Measurements from ENCODE around the gene SYNDIG1L.
"Not testable (repeated sequence)": the region's sequence is repeated elsewhere in the genome, so short reads cannot be mapped to it uniquely, and the experiment has no call there.

SYNDIG1L gene

DNA sequence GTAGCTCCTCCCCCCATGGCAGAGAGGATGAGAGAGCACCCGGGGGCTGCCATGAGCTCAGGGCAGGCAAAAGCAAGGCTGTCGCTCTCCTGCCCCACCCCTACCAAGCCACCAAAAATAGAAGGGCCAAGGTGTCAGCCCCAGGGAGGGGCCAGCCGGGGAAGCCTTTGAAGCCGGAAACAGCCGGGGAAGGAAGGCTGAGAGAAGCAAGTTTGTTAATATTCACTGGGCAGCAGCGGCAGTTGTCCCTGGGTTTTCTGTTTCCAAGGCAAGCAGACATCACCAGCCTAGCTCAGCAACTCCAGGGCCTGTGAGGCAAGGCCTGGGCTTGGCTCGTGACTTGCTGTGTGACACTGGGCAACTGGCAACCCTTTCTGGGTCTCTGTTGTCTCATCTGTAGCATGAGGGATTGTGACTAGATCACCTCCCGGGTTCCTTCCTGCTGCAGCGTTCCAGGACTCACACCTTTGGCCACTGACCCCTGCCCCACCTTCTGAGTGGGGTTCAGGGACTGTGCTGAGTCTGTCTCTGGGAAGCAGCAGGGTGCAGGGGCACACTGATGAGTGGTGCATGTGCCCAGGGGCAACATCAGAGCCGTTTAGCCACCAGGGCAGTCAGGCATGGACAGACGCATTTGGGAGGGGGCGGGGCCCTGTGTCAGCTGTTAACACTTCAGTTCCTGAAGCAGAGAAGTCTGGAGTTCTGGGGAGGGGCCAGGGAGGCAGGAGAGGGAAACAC is 24.3 kb downstream of the SYNDIG1L start:
- no peak for DNase-seq

DNA sequence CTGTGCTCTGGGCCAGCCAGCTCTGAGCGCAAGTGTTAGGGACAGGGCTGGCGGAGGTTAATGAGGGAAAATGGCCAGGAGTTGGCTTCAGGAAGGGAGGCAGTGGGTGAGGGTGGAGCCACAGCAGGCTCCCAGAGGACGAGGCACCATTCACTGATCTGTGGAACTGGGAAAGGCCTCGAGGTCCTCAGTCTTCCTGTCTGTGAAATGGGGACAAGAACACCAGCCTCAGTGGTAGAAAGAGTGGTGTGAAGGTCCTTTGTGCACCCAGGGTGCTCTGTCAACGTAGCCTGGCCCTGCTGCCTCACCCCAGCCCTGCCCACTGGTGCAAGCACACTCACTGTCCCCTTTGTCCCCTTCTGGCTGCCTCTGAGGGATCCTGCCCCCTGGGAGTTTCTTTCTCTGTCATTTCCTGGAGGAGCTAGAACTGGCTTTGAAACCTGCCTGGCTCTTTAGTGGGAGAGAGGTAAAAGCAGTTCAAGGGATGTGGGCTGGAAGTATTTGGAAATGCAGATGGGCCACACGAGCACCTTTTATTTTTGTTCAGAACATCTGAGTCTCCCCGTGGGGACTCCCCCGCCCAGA is 25.0 kb downstream of the SYNDIG1L start:
- DNase-seq: no peak

DNA sequence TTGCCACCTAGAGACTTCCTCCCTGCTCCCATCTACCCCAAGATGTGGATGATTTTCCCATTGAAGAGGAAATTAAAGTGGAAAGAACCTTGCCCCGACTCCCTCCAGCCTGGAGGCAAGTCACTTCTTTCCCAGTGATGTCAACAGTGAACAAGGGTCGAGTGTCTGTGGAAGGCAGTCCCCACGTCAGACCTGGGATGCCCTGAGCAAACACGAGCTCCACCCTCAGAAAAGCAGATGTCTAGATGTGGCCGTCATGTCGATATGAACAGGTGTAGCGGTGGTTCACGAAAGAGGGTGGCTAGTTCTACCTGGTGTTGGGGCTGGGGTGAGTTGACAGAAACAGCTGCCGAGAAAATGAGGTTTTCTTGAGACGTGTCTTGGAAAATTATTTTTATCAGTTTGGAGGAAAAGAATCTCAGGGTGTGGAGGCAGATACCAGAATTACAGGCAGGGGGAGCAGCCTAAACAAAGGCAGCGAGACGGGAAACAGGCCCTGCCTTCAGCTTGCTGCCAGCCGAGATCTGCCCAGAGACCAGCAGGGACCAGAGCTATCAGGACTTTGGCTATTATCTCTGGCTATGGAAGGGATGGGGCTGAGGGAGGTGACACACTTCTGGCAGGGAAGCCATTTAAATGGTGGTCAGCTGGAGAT is 25.9 kb downstream of the SYNDIG1L start:
- no peak for DNase-seq

GRCh38 chr14:74395094-74395493 is 30.9 kb downstream of the SYNDIG1L start:
- no peak for DNase-seq

DNA sequence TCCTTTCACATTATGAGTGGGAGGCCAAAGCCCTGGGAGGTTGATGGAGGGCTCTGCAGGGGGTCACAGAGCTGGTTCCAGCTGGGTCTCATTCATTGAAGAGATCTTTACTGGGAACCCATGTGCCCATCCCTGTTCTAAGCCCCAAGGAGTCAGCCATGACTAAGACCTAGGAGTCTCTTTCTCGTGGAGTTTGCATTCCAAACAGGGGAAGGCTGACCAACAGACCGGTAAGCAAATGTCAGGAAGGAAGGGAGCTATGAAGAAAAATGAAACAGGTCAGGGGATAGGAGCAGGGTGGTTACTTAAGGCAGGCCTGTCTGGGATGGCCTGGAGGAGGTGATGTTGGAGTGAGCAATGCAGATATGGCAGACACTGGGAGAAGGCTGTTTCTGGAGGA is 31.5 kb downstream of the SYNDIG1L start:
- no peak for DNase-seq

GRCh38 chr14:74392616-74393570 is 33.1 kb downstream of the SYNDIG1L start:
- no peak for DNase-seq

GRCh38 chr14:74391479-74391878 is 34.5 kb downstream of the SYNDIG1L start:
- DNase-seq: no peak

- not testable (repeated sequence) for DNase-seq
Measured at GRCh38 chr14:74390505-74390904, 35.5 kb downstream of the SYNDIG1L start.

GRCh38 chr14:74389980-74390379 is 36.0 kb downstream of the SYNDIG1L start:
- no peak for DNase-seq

DNA sequence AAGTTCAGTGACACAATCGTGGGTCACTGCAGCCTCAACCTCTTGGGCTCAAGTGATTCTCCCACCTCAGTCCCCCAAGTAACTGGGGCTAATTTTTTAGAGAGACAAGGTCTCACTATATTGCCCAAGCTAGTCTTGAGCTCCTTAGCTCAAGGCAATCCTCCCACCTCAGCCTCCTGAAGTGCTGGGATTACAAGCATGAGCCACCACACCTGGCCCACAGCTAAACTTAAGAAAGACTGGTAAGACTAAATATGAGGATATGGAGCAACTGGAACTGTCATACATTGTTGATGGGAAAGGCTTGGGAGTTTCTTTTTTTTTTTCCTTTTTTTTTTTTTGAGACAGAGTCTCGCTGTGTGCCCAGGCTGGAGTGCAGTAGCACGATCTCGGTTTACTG is 43.8 kb downstream of the SYNDIG1L start:
- DNase-seq: no peak

DNA sequence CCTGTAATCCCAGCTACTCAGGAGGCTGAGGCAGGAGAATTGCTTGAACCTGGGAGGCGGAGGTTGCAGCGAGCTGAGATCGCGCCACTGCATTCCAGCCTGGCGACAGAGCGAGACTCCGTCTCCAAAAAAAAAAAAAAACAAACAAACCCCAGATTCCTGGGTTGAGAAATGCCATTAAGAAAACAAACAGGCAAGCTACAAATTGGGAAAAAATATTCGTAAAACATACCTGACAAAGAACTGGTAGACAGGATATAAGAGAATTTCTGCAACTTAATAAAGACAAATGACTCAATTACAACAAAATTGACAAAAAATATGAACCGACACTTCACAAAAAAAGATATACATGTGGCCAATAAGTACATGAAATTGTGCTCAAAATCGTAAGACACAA is 44.4 kb downstream of the SYNDIG1L start:
- DNase-seq: not testable (repeated sequence)

DNA sequence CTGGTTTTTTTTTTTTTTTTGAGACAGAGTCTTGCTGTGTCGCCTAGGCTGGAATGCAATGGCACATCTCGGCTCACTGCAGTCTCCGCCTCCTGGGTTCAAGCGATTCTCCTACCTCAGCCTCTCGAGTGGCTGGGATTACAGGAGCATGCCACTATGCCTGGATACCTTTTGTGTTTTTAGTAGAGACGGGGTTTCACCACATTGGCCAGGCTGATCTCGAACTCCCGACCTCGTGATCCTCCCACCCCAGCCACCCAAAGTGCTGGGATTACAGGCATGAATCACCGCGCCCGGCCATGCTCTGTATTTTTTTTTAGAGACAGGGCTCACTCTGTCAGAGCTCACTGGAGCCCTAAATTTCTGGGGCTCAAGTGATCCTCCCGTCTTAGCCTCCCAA is 45.2 kb downstream of the SYNDIG1L start:
- no peak for DNase-seq

- no peak for DNase-seq
Measured at GRCh38 chr14:74380172-74380571, 45.8 kb downstream of the SYNDIG1L start.

DNA sequence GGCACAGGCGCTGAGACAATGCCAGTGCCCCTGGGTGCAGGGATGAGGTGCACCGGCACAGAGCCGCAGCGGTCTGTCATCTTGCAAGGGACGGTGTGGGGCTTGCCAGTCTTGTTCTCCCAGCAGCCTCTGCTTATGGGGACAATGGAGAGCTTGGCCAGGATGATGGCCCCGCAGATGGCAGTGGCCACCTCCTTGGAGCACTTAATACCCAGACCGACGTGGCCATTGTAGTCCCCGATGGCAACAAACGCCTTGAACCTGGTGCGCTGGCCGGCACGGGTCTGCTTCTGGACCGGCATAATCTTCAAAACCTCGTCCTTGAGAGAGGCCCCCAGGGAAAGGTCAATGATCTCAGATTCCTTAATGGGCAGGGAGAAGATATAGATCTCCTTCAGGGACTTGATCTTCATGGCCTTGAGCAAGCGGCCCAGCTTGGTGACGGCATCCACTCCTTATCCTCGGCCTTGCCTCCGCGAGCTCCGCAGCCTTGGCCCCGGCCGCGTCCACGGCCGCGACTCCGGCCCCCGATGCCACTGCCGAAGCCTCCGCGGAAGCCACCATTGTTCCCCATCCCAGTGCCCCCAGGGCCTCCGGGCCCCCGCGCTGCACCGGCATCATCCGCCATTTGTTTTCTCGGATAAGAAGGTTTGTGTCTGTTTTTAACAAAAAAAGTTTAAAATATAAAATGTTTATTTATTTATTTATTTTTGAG is 47.9 kb downstream of the SYNDIG1L start:
- no peak for DNase-seq

DNA sequence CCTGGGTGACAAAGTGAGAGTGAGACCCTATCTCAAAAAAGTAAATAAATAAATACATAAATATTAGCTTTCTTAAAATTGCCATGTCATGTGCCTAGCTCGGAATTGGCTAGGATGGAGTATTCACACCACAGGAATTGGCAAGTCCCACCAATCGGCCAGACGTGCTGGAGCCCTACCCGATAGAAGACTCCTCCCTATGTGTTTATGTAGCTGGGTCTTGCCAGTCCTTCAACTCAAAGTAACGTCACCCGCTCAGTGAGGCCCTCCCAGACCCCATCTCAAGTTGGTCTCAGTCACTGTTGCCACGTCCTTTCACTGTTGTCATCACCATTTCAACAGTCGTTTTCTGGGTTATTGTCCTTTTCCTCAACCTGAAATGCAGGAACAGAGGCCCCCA is 57.6 kb downstream of the SYNDIG1L start:
- DNase-seq: no peak

DNA sequence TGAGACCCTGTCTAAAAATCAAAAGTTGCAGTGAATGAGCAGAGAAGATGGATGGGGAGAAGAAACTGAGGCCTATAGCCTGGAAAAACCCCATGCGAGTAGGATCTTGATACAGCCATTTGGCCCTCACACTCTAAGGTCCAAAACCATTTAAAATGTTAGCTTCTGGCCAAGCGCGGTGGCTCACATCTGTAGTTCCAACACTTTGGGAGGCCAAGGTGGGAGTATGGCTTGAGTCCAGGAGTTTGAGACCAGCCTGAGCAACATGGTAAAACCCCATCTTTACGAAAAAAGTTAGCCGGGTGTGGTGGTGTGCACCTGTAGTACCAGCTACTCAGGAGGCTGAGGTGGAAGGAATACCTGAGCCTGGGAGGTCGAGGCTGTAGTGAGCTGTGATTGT is 58.0 kb downstream of the SYNDIG1L start:
- no peak for DNase-seq

- no peak for DNase-seq
Measured at GRCh38 chr14:74364271-74364880, 61.6 kb downstream of the SYNDIG1L start.

DNA sequence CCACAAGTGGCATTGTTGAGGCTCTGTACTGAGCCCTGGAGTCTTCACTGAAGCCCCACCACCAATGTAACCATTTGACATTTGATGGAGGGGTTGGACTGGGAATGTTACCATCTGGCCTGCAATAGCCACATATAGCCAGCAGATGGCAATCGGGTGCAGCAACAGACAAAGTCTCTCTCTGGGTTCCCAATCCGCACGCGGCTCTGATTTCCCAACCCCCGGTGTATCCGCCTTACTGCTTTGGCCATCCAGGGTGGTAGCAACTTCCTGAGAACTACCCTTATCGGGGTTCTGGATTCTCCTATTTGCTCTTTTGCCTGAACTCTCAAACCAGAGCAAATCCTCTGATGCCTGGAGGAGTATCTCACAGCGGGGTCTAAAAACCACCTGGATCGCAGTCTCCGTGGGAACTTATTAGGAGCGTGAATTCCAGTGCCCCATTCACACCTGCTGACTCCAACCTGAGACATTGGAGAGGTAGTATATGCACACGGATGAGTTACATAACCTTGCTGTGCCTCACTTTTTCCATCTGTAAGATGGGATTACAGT is 63.6 kb downstream of the SYNDIG1L start:
- DNase-seq: peak; percentile 31

- no peak for DNase-seq
Measured at GRCh38 chr14:74360163-74360562, 65.8 kb downstream of the SYNDIG1L start.

- no peak for DNase-seq
Measured at GRCh38 chr14:74358176-74358829, 67.7 kb downstream of the SYNDIG1L start.

DNA sequence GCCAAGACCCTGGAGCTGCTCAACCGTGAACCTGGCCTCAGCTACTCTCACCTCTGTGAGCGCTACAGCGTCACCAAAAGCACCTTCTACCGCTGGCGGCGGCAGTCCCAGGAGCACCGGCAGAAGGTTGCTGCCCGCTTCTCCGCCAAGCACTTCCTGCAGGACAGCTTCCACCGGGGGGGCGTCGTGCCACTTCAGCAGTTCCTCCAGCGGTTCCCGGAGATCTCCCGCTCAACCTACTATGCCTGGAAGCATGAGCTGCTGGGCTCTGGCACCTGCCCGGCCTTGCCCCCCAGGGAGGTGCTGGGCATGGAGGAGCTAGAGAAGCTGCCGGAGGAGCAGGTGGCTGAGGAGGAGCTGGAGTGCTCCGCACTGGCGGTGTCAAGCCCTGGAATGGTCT is 68.4 kb downstream of the SYNDIG1L start:
- DNase-seq: no peak
